AG10803 (cell line): ENCODE results near the gene FXR2.
A peak's percentile ranks its signal among the peaks of the same experiment; 100 is the strongest.

Source experiments
- DNase-seq: peaks from one replicate; pipeline ENCODE4 v3.0.0; 2010; ENCODE audit warnings: low read depth
- H3K4me3 ChIP-seq: 2 replicates; pipeline ENCODE4 v1.5.1; 2011; ENCODE audit warnings: mild to moderate bottlenecking, low read length, control low read depth
- TF ChIP-seq, protein P1 (sequence below): conservative IDR thresholded peaks from 2 replicates; pipeline ENCODE4 v1.5.1; 2011; ENCODE audit warnings: mild to moderate bottlenecking, low read length, control low read depth, inconsistent platforms

FXR2 gene

DNA sequence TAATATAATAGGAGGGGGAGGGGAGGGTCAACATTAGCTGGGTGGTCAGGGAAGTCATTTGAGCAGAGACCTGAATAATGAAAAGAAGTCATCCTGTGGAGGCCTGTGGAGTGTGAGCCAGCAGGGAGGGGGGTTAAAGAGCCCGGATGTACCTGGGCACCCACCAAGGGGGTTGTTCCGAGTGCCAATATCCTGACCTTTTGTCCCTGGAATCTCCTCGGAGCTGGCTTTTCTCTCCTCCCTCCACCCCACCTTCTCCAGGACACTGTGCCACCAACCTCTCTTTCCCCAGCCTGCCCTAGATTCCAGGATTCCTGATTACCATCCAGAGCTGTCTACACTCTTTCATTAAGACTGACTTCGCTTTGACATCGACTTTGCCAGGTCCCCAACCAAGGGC is 21.5 kb upstream of the FXR2 start:
- TF ChIP-seq, protein P1, sequence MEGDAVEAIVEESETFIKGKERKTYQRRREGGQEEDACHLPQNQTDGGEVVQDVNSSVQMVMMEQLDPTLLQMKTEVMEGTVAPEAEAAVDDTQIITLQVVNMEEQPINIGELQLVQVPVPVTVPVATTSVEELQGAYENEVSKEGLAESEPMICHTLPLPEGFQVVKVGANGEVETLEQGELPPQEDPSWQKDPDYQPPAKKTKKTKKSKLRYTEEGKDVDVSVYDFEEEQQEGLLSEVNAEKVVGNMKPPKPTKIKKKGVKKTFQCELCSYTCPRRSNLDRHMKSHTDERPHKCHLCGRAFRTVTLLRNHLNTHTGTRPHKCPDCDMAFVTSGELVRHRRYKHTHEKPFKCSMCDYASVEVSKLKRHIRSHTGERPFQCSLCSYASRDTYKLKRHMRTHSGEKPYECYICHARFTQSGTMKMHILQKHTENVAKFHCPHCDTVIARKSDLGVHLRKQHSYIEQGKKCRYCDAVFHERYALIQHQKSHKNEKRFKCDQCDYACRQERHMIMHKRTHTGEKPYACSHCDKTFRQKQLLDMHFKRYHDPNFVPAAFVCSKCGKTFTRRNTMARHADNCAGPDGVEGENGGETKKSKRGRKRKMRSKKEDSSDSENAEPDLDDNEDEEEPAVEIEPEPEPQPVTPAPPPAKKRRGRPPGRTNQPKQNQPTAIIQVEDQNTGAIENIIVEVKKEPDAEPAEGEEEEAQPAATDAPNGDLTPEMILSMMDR: no peak
- no peak for DNase-seq

DNA sequence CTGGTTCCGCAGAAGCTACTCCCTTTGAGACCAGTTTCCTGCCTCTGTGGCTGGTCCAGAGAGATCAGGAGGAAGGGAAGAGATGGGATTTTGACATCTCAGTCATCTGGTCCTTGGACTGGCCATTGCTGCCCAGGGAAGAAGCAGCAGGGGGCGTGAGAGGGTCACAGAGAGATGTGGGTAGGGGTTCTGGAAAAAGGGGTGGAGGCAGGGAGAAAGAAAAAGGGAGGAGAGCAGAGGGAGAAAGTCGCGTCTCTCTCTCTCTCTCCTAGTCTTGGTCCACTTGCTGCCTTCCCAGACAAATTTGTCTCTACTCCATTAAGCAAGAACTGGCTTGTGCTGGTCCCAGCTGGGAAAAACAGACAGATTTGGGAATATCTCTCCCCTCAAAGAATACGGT is 19.7 kb upstream of the FXR2 start:
- DNase-seq: no peak
- TF ChIP-seq, protein P1: peak; percentile 54
- H3K4me3 ChIP-seq: no peak overlapping the region

More for the DNA sequence above, 21.5 kb upstream of the FXR2 start:
- H3K4me3 ChIP-seq: no peak overlapping the region

GRCh38 chr17:7633093-7633492 is 18.4 kb upstream of the FXR2 start:
- DNase-seq: no peak
- TF ChIP-seq, protein P1: no peak
- no peak overlapping the region for H3K4me3 ChIP-seq

- peak; percentile 61 for DNase-seq
- TF ChIP-seq, protein P1: peak; percentile 73
- H3K4me3 ChIP-seq: no peak overlapping the region
Observed at GRCh38 chr17:7632492-7632894, 17.8 kb upstream of the FXR2 start.

DNA sequence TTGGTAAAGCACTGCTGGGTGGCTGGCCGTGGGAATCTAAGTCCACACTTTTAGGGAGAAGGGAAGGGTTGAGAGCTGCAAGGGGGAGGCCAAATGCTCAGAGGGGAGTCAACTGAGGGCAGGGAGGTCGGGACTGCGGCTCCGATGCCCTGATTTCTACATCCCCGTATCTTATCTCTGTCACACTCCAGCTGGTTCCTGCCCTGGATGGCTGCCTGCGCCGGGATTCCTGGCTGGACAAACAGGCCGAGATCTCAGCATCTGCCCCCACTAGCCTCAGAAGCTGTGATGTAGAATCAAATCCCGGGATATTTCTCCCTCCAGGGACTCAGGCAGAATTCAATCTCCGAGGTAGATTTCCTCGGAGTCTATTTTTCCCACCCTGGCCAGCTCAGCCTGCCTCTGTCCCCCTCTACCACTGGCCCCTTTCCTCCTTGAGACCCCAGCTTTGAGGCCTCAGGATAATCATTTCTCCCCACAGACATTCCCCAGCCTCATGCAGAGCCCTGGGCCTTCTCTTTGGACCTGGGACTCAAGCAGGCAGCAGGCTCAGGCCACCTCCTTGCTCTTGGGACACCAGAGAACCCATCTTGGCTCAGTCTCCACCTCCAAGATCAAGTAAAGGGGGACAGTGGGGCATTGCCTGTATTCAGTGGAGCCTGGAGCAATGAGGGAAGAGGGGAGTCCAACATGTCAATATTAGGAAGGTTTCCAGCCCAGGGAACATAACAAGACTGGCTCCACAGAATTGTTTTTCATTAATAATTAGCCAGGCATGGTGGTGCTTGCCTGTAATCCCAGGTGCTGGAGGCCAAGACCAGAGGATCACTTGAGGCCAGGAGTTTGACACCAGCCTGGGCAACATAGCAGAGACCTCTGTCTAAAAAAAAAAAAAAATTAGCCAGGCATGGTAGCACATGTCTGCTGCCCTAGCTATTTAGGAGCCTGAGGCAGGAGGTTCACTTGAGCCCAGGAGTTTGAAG is 17.0 kb upstream of the FXR2 start:
- DNase-seq: no peak
- H3K4me3 ChIP-seq: no peak overlapping the region
- TF ChIP-seq, protein P1: no peak

DNA sequence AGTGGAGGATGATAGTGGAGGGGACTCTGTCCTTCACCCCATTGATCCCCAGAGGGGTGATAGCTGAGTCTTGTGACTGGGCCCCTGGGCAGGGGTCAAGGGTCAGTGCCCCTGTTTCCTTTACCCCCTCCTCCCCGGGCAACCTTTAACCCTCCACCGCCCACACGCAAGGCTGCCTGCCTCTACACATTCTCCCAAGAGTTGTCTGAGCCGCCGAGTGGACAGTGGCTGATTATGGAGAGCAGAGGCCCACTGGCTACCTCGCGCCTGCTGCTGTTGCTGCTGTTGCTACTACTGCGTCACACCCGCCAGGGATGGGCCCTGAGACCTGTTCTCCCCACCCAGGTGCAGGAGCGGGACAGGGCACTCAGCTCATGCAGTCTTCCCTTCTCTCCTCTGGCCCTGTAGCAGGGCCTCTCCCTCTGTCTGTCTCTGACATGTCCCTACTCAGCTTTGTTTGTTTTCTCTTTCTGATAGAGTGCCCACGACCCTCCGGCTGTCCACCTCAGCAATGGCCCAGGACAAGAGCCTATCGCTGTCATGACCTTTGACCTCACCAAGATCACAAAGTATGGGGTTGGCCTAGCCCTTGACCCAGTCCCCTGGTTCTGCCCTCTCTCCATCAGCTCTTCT is 15.4 kb upstream of the FXR2 start, which contains the start of gene SHBG:
SHBG (plus strand) TSS at position 197 of the 633 bp plus-strand sequence; CDS start at position 235, 38 bp downstream.
- no peak for DNase-seq
- no peak within 1 kb of the TSS for H3K4me3 ChIP-seq
- TF ChIP-seq, protein P1: no peak
